ENCODE measurements around the gene HCRT.
"Not testable (repeated sequence)": the region's sequence is repeated elsewhere in the genome, so short reads cannot be mapped to it uniquely, and the experiment has no call there.

HCRT gene

GRCh38 chr17:42179335-42179734 is 5.9 kb downstream of the HCRT start:
- no peak for DNase-seq

- no peak for DNase-seq
Measured at GRCh38 chr17:42178817-42179216, 6.4 kb downstream of the HCRT start.

- no peak for DNase-seq
Measured at GRCh38 chr17:42177684-42178083, 7.6 kb downstream of the HCRT start.

- DNase-seq: no peak
Measured at GRCh38 chr17:42174126-42174783, 11.0 kb downstream of the HCRT start.

GRCh38 chr17:42171831-42172230 is 13.4 kb downstream of the HCRT start:
- DNase-seq: no peak

GRCh38 chr17:42169351-42169750 is 15.9 kb downstream of the HCRT start:
- no peak for DNase-seq

- no peak for DNase-seq
Measured at GRCh38 chr17:42167807-42168206, 17.4 kb downstream of the HCRT start.

- DNase-seq: no peak
Measured at GRCh38 chr17:42166196-42166763, 19.0 kb downstream of the HCRT start.

GRCh38 chr17:42165751-42166150 is 19.5 kb downstream of the HCRT start:
- DNase-seq: no peak

- no peak for DNase-seq
Measured at GRCh38 chr17:42163696-42164407, 21.4 kb downstream of the HCRT start.

- DNase-seq: no peak
Measured at GRCh38 chr17:42163113-42163512, 22.1 kb downstream of the HCRT start.

- DNase-seq: no peak
Measured at GRCh38 chr17:42160531-42160910, 24.7 kb downstream of the HCRT start.

- DNase-seq: no peak
Measured at GRCh38 chr17:42159796-42160530, 25.3 kb downstream of the HCRT start.

- DNase-seq: no peak
Measured at GRCh38 chr17:42155614-42156045, 29.6 kb downstream of the HCRT start.

GRCh38 chr17:42153919-42154742 is 31.1 kb downstream of the HCRT start:
- peak; percentile 32 for DNase-seq

- no peak for DNase-seq
Measured at GRCh38 chr17:42146911-42147607, 38.2 kb downstream of the HCRT start.

GRCh38 chr17:42143138-42143537 is 42.1 kb downstream of the HCRT start:
- not testable (repeated sequence) for DNase-seq

- DNase-seq: peak; percentile 91
Measured at GRCh38 chr17:42142371-42142896, 42.8 kb downstream of the HCRT start.

- no peak for DNase-seq
Measured at GRCh38 chr17:42141382-42141781, 43.9 kb downstream of the HCRT start.

GRCh38 chr17:42140690-42141089 is 44.6 kb downstream of the HCRT start:
- DNase-seq: not testable (repeated sequence)

- DNase-seq: no peak
Measured at GRCh38 chr17:42138749-42139492, 46.3 kb downstream of the HCRT start.

All from fibroblast of skin of right biceps (primary cell).